Ovary (tissue), 10 donors: Measurements from ENCODE around the gene PRAMEF18. TPM values are rescaled to one million over a fixed set of nuclear protein-coding genes. Genes with fewer than 3 reads are reported as not detected.
"Not testable (repeated sequence)": the region's sequence is repeated elsewhere in the genome, so short reads cannot be mapped to it uniquely, and the experiment has no call there.

Experiments
- DNase-seq, 5 donors: peaks; one replicate each; pipeline ENCODE4 v3.0.0-alpha.2; 2019 to 2020
- H3K27ac ChIP-seq, 2 donors: fragments of 200-600 bp; one replicate each; pipeline versions ENCODE4 v1.5.1 to v1.8.0; 2019 to 2022
- H3K27me3 ChIP-seq: fragments of 200-600 bp; one replicate; pipeline ENCODE4 v1.8.0; 2022
- H3K36me3 ChIP-seq: fragments of 200-600 bp; sonication (generic); one replicate; pipeline ENCODE4 v1.5.1; 2019
- H3K4me1 ChIP-seq: one replicate; pipeline ENCODE4 v1.8.1; 2013; ENCODE audit warnings: mild to moderate bottlenecking, moderate library complexity; ENCODE audit not compliant: insufficient read depth
- H3K4me3 ChIP-seq: fragments of 200-600 bp; sonication (generic); one replicate; pipeline ENCODE4 v1.5.1; 2017
- H3K9me3 ChIP-seq, 2 donors: fragments of 200-600 bp in 1 of 2; sonication (generic) in 1 of 2; one replicate each; pipeline versions ENCODE4 v1.5.1 to v1.8.1; 2013 to 2019; ENCODE audit warnings: mild to moderate bottlenecking in 1 of 2, moderate library complexity in 1 of 2
- WGBS, 3 donors: extraction: QIAGEN DNeasy Blood & Tissue Kit in 1 of 3; methylation state at CpG; one replicate each; pipeline versions ENCODE4 v1.1.5 to v1.1.7; 2013 to 2017; 5-methylcytosine and 5-hydroxymethylcytosine counted together
- intact Hi-C, 4 donors: fragments of 100-400 bp; cut with DNase I; formaldehyde crosslinking; loops; one replicate each; pipeline versions ENCODE4 v1.11.0 to v1.15.1; 2022 to 2023
- long read RNA-seq, 3 donors: library from polyadenylated mRNA in 2 of 3; unstranded in 2 of 3; transcript quantifications; one replicate each; pipeline ENCODE4 v2.0.0 and lab custom pipeline, GENCODE V29; 2021 to 2026
- polyA plus RNA-seq, 2 donors: library from polyadenylated mRNA; stranded (reverse); fragments of 200-250 nt in 1 of 2; fragments of 350-450 nt in 1 of 2; fragmentation: Illumina TruSeq in 1 of 2; extraction: RNeasy Lipid Tissue Mini Kit (QIAGEN cat#74804) in 1 of 2; gene quantifications; one replicate each; pipeline ENCODE4 v1.2.3, GENCODE V29; 2013 to 2014
- total RNA-seq, 7 donors: library from RNA; depleted of rRNA in 2 of 7; stranded (reverse); fragments of >200 nt in 2 of 7; fragmentation: NEBNext Ultra II Directional in 3 of 7; extraction: Animal tissue kit (Norgen Biotek cat#: 25700) in 3 of 7; gene quantifications; one replicate each; pipeline versions ENCODE4 v1.1.0 to v1.2.4, GENCODE V29; 2016 to 2023
- donor health status: DM: no; HTN: no; CAD: no; lungs with moderate emphysema.
- donor health status: DM: no; HTN: no; CAD: no.
- donor health status: Bipolar disorder and iron deficiency.
- donor health status: DM: yes; HTN: yes; CAD: no.
- donor health status: DM: no; HTN: no; CAD: no.
- donor health status: DM: yes; HTN: yes; CAD: no.

PRAMEF18 gene
- not detected for total RNA-seq
- not detected for polyA plus RNA-seq
- long read RNA-seq, donor 1, result 0 reads
- long read RNA-seq, donor 2, result 0 reads
- long read RNA-seq, donor 3, result 0 reads

DNA sequence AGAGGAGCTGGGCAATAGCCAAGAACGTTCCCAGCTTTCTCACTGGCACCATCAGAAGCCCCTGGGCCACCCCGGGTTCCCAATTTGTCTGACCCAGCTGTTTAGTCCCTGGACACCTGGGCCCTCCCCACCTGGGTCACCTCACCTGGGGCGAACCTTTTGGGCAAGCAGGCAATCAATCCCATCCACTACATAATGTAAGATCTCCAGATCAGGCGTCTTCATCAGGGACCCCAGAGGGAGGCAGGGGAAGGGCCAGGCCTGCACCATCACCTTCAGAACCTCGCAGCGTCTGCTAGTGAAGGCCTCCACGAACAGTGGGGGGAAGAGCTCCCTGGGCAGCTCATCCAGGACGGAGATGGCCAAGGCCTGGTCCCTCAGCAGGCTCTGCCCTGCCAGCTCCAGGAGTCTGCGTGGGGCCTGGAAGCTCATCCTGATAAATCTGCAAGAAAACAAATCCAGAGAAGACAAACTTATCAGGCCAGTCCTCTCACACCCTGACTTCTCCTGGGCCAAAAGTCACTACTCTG lies at the start of gene PRAMEF18:
Gene PRAMEF18 (minus strand): TSS at position 480 of the 530 bp plus-strand sequence. CDS start 48 bp downstream, at position 432.
- H3K27ac ChIP-seq, H3K36me3 ChIP-seq, H3K4me3 ChIP-seq, H3K9me3 ChIP-seq, H3K27me3 ChIP-seq, H3K4me1 ChIP-seq, DNase-seq, intact Hi-C loops: not testable (repeated sequence)
- 62 to 68% (median 67%) methylated on average over 9 of the region's 9 CpGs for WGBS, 3 donors

- WGBS, 3 donors, result 50% methylated on average over 2 of the region's 3 CpGs; no CpG with 5 or more reads in 2 of the 3 donors
- H3K27me3 ChIP-seq, H3K9me3 ChIP-seq, H3K4me1 ChIP-seq, DNase-seq, H3K4me3 ChIP-seq, intact Hi-C loops, H3K36me3 ChIP-seq, H3K27ac ChIP-seq: not testable (repeated sequence)
Observed at GRCh38 chr1:13265124-13265523, 39.2 kb upstream of the PRAMEF18 start.

- intact Hi-C loops, H3K9me3 ChIP-seq, H3K4me3 ChIP-seq, H3K27me3 ChIP-seq, H3K27ac ChIP-seq, H3K4me1 ChIP-seq, H3K36me3 ChIP-seq, DNase-seq: not testable (repeated sequence)
- 89 to 100% methylated on average over 1 to 2 of the region's 5 CpGs; no CpG with 5 or more reads in 1 of the 3 donors for WGBS, 3 donors
Observed at GRCh38 chr1:13253898-13254297, 27.9 kb upstream of the PRAMEF18 start, which contains the start of gene PRAMEF5. Gene PRAMEF5, plus strand, starts transcription at chr1:13254198. Its CDS starts 5,071 bp downstream, at chr1:13259269.

GRCh38 chr1:13247122-13247521 lies 21.2 kb upstream of the PRAMEF18 start:
- H3K36me3 ChIP-seq, H3K9me3 ChIP-seq, H3K27me3 ChIP-seq, intact Hi-C loops, H3K4me3 ChIP-seq, H3K4me1 ChIP-seq, H3K27ac ChIP-seq, DNase-seq: not testable (repeated sequence)
- WGBS, 3 donors, result 74 to 77% (median 74%) methylated on average over 6 to 7 of the region's 7 CpGs

DNA sequence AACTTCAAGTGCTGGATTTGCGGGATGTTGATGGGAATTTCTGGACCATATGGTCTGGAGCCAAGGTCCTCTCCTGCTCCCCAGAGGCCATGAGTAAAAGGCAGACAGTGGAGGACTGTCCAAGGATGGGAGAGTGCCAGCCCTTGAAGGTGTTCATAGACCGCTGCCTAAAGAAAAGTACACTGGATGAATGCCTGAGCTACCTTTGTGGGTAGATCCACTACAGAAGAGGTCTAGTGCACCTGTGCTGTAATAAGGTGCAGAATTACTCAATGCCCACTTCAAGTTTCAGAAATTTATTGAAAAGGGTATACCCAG lies 20.6 kb upstream of the PRAMEF18 start:
- H3K4me1 ChIP-seq, H3K27ac ChIP-seq, DNase-seq, H3K4me3 ChIP-seq, intact Hi-C loops, H3K36me3 ChIP-seq, H3K27me3 ChIP-seq, H3K9me3 ChIP-seq: not testable (repeated sequence)
- WGBS, 3 donors, result 78 to 80% (median 80%) methylated on average over 2 of the region's 2 CpGs

- H3K27ac ChIP-seq, H3K4me3 ChIP-seq, H3K4me1 ChIP-seq, H3K27me3 ChIP-seq, H3K9me3 ChIP-seq, DNase-seq, H3K36me3 ChIP-seq, intact Hi-C loops: not testable (repeated sequence)
- whole genome bisulfite sequencing, 3 donors, result 71 to 81% (median 73%) methylated on average over 5 of the region's 5 CpGs
Observed at GRCh38 chr1:13245841-13246553, 20.0 kb upstream of the PRAMEF18 start.

GRCh38 chr1:13243536-13244263 lies 17.7 kb upstream of the PRAMEF18 start:
- H3K27ac ChIP-seq, H3K36me3 ChIP-seq, intact Hi-C loops, H3K27me3 ChIP-seq, H3K4me1 ChIP-seq, H3K4me3 ChIP-seq, DNase-seq, H3K9me3 ChIP-seq: not testable (repeated sequence)
- WGBS, 3 donors, result 77 to 83% (median 79%) methylated on average over 9 of the region's 9 CpGs

DNA sequence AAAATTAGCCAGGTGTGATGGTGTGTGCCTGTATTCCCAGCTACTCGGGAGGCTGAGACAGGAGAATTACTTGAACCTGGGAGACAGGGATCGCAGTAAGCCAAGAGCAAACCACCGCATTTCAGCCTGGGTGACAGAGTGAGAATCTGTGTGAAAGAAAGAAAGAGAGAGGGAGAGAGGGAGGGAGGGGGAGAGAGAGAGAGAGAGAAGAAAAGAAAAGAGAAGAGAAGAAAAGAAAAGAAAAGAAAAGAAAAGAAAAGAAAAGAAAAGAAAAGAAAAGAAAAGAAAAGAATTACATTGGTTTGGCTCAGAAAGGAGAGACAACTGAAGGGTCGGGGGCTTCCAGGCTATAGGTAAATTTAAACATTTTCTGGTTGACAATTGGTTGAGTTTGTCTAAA lies 13.7 kb upstream of the PRAMEF18 start:
- H3K27me3 ChIP-seq, DNase-seq, H3K36me3 ChIP-seq, H3K4me3 ChIP-seq, H3K9me3 ChIP-seq, H3K27ac ChIP-seq, H3K4me1 ChIP-seq, intact Hi-C loops: not testable (repeated sequence)
- 79 to 87% (median 84%) methylated on average over 4 of the region's 4 CpGs for WGBS, 3 donors

GRCh38 chr1:13237572-13237971 lies 11.6 kb upstream of the PRAMEF18 start:
- H3K4me3 ChIP-seq, H3K27ac ChIP-seq, H3K27me3 ChIP-seq, H3K36me3 ChIP-seq, H3K4me1 ChIP-seq, intact Hi-C loops, H3K9me3 ChIP-seq, DNase-seq: not testable (repeated sequence)
- 68 to 74% (median 73%) methylated on average over 4 of the region's 4 CpGs for WGBS, 3 donors

GRCh38 chr1:13234057-13234456 lies 8.1 kb upstream of the PRAMEF18 start:
- intact Hi-C loops, H3K4me3 ChIP-seq, H3K27me3 ChIP-seq, H3K36me3 ChIP-seq, DNase-seq, H3K4me1 ChIP-seq, H3K27ac ChIP-seq, H3K9me3 ChIP-seq: not testable (repeated sequence)
- WGBS, 3 donors, result 46 to 53% (median 52%) methylated on average over 1 of the region's 1 CpG

DNA sequence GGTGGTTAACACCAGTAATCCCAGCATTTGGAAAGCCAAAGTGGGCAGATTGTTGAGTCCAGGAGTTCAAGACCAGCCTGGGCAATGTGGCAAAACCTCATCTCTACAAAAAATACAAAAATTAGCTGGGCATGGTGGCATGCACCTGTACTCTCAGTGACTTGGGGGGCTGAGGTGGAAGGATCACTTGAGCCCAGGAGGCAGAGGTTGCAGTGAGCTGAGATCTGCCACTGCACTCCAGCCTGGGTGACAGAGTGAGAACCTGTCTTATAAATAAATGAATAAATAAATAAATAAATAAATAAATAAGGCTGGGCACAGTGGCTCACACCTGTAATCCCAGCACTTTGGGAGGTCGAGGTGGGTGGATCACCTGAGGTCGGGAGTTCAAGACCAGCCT lies 6.1 kb upstream of the PRAMEF18 start:
- DNase-seq, H3K36me3 ChIP-seq, H3K9me3 ChIP-seq, H3K4me1 ChIP-seq, H3K27me3 ChIP-seq, H3K27ac ChIP-seq, H3K4me3 ChIP-seq, intact Hi-C loops: not testable (repeated sequence)
- WGBS, 3 donors, result 51 to 69% (median 58%) methylated on average over 2 of the region's 2 CpGs
